Neuronal stem cell (in vitro differentiated cells): Measurements from ENCODE around the gene OR7A5.

Source experiments
- DNase-seq: peaks from one replicate; pipeline ENCODE4 v3.0.0-alpha.2; 2013; ENCODE audit warnings: low spot score
- H2AFZ ChIP-seq: one replicate; pipeline ENCODE4 v1.6.1; 2013; ENCODE audit warnings: mild to moderate bottlenecking, low read length, inconsistent platforms
- H2AK5ac ChIP-seq: 2 replicates; pipeline ENCODE4 v1.6.1; 2013; ENCODE audit warnings: low read depth, mild to moderate bottlenecking, inconsistent platforms, low read length, moderate library complexity, mixed read lengths
- H2BK120ac ChIP-seq: 2 replicates; pipeline ENCODE4 v1.6.1; 2013; ENCODE audit warnings: low read depth, mild to moderate bottlenecking, inconsistent platforms, low read length, moderate library complexity, mixed read lengths
- H2BK12ac ChIP-seq: one replicate; pipeline ENCODE4 v1.6.1; 2013; ENCODE audit warnings: low read length, inconsistent platforms
- H2BK15ac ChIP-seq: 2 replicates; pipeline ENCODE4 v1.6.1; 2013; ENCODE audit warnings: mild to moderate bottlenecking, low read length, inconsistent platforms, mixed read lengths
- H2BK5ac ChIP-seq: one replicate; pipeline ENCODE4 v1.6.1; 2013; ENCODE audit warnings: inconsistent platforms, mild to moderate bottlenecking, low read length, moderate library complexity
- H3K14ac ChIP-seq: one replicate; pipeline ENCODE4 v1.6.1; 2013; ENCODE audit warnings: low read length, inconsistent platforms
- H3K18ac ChIP-seq: 2 replicates; pipeline ENCODE4 v1.6.1; 2013; ENCODE audit warnings: low read length, inconsistent platforms
- H3K23ac ChIP-seq: 2 replicates; pipeline ENCODE4 v1.6.1; 2013; ENCODE audit warnings: low read depth, mild to moderate bottlenecking, mixed read lengths, low read length, inconsistent platforms; ENCODE audit not compliant: poor library complexity
- H3K27ac ChIP-seq: replicated peaks from 3 replicates; pipeline ENCODE4 v1.5.1; 2013; ENCODE audit warnings: low read length, inconsistent platforms
- H3K27me3 ChIP-seq, 3 experiments: 2 replicates each; pipeline ENCODE4 v1.6.1; 2013; ENCODE audit warnings: low read length in 3 of 3, mild to moderate bottlenecking in 2 of 3, inconsistent platforms in 1 of 3, low read depth in 1 of 3, mixed read lengths in 1 of 3, moderate library complexity in 1 of 3; ENCODE audit not compliant: control insufficient read depth in 3 of 3, insufficient read depth in 3 of 3
- H3K36me3 ChIP-seq, 2 donors: replicated peaks in 1 of 2; 2 replicates each; pipeline ENCODE4 v1.6.1; 2013; ENCODE audit warnings: low read length in 2 of 2; ENCODE audit not compliant: control insufficient read depth in 2 of 2, insufficient read depth in 2 of 2
- H3K4ac ChIP-seq: 2 replicates; pipeline ENCODE4 v1.6.1; 2013; ENCODE audit warnings: inconsistent platforms, mild to moderate bottlenecking, low read length, moderate library complexity
- H3K4me1 ChIP-seq, 2 donors: 1 replicate in 1 of 2; 2 replicates in 1 of 2; pipeline ENCODE4 v1.6.1; 2013; ENCODE audit warnings: low read length in 2 of 2, low read depth in 1 of 2; ENCODE audit not compliant: control insufficient read depth in 2 of 2, insufficient read depth in 1 of 2
- H3K4me2 ChIP-seq: one replicate; pipeline ENCODE4 v1.6.1; 2013; ENCODE audit warnings: mild to moderate bottlenecking, low read length, inconsistent platforms; ENCODE audit not compliant: insufficient read depth, poor library complexity, severe bottlenecking
- H3K4me3 ChIP-seq, 2 donors: 2 replicates each; pipeline ENCODE4 v1.5.1; 2013; ENCODE audit warnings: low read length in 2 of 2, mild to moderate bottlenecking in 2 of 2, inconsistent platforms in 1 of 2, moderate library complexity in 1 of 2
- H3K79me1 ChIP-seq: one replicate; pipeline ENCODE4 v1.6.1; 2013; ENCODE audit warnings: low read depth, mild to moderate bottlenecking, inconsistent platforms, low read length, moderate library complexity
- H3K9ac ChIP-seq: one replicate; pipeline ENCODE4 v1.6.1; 2013; ENCODE audit warnings: mild to moderate bottlenecking, low read depth, low read length, inconsistent platforms; ENCODE audit not compliant: poor library complexity
- H3K9me3 ChIP-seq, 2 donors: replicated peaks in 1 of 2; 2 replicates each; pipeline versions ENCODE3 to v1.6.1; 2013; ENCODE audit warnings: low read length in 2 of 2, mild to moderate bottlenecking in 2 of 2, inconsistent platforms in 1 of 2, low read depth in 1 of 2, mixed read lengths in 1 of 2, moderate library complexity in 1 of 2; ENCODE audit not compliant: control insufficient read depth in 2 of 2, insufficient read depth in 1 of 2
- H4K8ac ChIP-seq: one replicate; pipeline ENCODE4 v1.6.1; 2013; ENCODE audit warnings: low read depth, mild to moderate bottlenecking, inconsistent platforms, low read length, moderate library complexity
- H4K91ac ChIP-seq: one replicate; pipeline ENCODE4 v1.6.1; 2013; ENCODE audit warnings: low read length, low read depth, mild to moderate bottlenecking, inconsistent platforms; ENCODE audit not compliant: poor library complexity
- WGBS, 2 donors: extraction: QIAGEN DNeasy Blood & Tissue Kit; methylation state at CpG; one replicate each; pipeline ENCODE4 v1.1.7; 2013; ENCODE audit warnings: missing lambda C conversion rate in 2 of 2, mixed read lengths in 1 of 2; ENCODE audit not compliant: insufficient read length in 2 of 2, insufficient replicate concordance in 1 of 2; ENCODE audit errors: extremely low coverage in 2 of 2; 5-methylcytosine and 5-hydroxymethylcytosine counted together

The OR7A5 gene

GRCh38 chr19:14843578-14843977 lies 8.6 kb upstream of the OR7A5 start:
- no peak overlapping the region for H2BK15ac ChIP-seq

DNA sequence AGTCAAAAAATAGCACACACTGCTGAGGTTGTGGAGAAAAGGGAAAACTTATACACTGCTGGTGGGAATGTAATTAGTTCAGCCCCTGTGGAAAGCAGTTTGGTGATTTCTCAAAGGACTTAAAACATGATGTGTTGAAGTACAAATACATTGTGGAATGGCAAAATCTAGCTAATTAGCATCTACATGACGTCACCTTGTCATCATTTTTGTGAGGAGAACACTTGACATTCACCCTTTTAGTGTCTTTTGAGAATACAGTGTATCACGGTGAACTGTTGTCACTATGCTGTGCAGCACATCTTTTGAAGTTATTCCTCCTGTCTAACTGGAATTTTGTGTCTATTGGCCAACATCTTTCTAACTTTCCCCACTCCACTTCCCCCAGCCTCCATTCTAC lies 8.2 kb upstream of the OR7A5 start:
- Histone ChIP-seq H4K91ac (no peak overlapping the region), H3K4me3 (no peak overlapping the region), H3K79me1 (no peaks in the 10 kb centered on the region), H3K9me3 (peaks cover 0 to 2% of the 10 kb centered on the region in 2 donors), H3K9ac (no peak overlapping the region), H3K18ac (no peak overlapping the region), H3K4ac (no peak overlapping the region), H3K23ac (no peak overlapping the region), H3K4me2 (no peak overlapping the region), H2AK5ac (no peak overlapping the region), H2BK120ac (no peak overlapping the region), H3K4me1 (no peaks in the 10 kb centered on the region), H3K36me3 (no peaks in the 10 kb centered on the region), H3K27me3 (no peaks in the 10 kb centered on the region), H3K14ac (no peak overlapping the region), H3K27ac (no peak overlapping the region), H4K8ac (no peak overlapping the region), H2BK12ac (no peak overlapping the region), H2AFZ (no peak overlapping the region), H2BK15ac (no peak overlapping the region), H2BK5ac (no peak overlapping the region)
- DNase-seq = no peak
- no CpG with 5 or more reads among the region's 2 CpGs for WGBS, 2 donors

More at GRCh38 chr19:14843578-14843977, 8.6 kb upstream of the OR7A5 start:
- Histone ChIP-seq H2AK5ac (no peak overlapping the region), H3K4me2 (no peak overlapping the region), H3K18ac (no peak overlapping the region), H3K27ac (no peak overlapping the region), H3K79me1 (no peaks in the 10 kb centered on the region), H4K8ac (no peak overlapping the region), H3K9me3 (peaks cover 0 to 2% of the 10 kb centered on the region in 2 donors), H3K4me1 (no peaks in the 10 kb centered on the region), H3K36me3 (no peaks in the 10 kb centered on the region), H3K4ac (no peak overlapping the region), H2BK12ac (no peak overlapping the region), H3K27me3 (no peaks in the 10 kb centered on the region), H3K14ac (no peak overlapping the region), H2BK120ac (no peak overlapping the region), H3K23ac (no peak overlapping the region), H3K9ac (no peak overlapping the region), H2BK5ac (no peak overlapping the region), H4K91ac (no peak overlapping the region), H3K4me3 (no peak overlapping the region), H2AFZ (no peak overlapping the region)
- no peak for DNase-seq
- WGBS, 2 donors = no CpG with 5 or more reads among the region's 6 CpGs

DNA sequence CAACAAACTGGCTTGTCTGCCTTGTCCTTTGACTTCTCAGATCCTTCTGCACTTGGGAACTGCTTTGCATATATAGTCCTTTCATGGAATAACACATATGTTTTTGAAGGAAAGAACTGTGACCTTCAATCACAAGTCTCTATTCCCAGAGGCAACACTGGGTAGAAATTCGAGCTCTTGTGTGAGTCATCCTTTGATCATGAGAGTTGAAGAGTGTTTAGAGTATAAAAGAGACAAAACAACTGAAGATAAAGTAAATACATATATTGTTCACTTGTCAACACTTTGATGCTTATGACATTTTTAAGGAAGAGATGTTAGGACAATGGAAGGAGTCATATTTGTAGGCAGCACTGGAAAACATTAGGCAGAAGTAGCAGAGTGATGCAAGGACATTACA lies 5.2 kb upstream of the OR7A5 start:
- no peak overlapping the region for H3K23ac ChIP-seq
- H2AFZ ChIP-seq = no peak overlapping the region
- no peak overlapping the region for H3K27ac ChIP-seq
- H3K4me1 ChIP-seq = no peaks in the 10 kb centered on the region
- no peak overlapping the region for H3K9ac ChIP-seq
- WGBS, 2 donors = no CpG with 5 or more reads among the region's 1 CpG
- H2BK120ac ChIP-seq = no peak overlapping the region
- no peaks in the 10 kb centered on the region for H3K27me3 ChIP-seq
- H3K9me3 ChIP-seq = peaks cover 0 to 2% of the 10 kb centered on the region in 2 donors
- no peak overlapping the region for H3K18ac ChIP-seq
- H2AK5ac ChIP-seq = no peak overlapping the region
- no peak overlapping the region for H4K8ac ChIP-seq
- H2BK12ac ChIP-seq = no peak overlapping the region
- H3K4me3 ChIP-seq = no peak overlapping the region
- no peaks in the 10 kb centered on the region for H3K36me3 ChIP-seq
- H4K91ac ChIP-seq = no peak overlapping the region
- no peak for DNase-seq
- no peak overlapping the region for H3K4ac ChIP-seq
- H2BK15ac ChIP-seq = no peak overlapping the region
- H3K79me1 ChIP-seq = no peaks in the 10 kb centered on the region
- H3K14ac ChIP-seq = no peak overlapping the region
- no peak overlapping the region for H2BK5ac ChIP-seq
- no peak overlapping the region for H3K4me2 ChIP-seq

- Histone ChIP-seq H3K9me3 (no peaks in the 10 kb centered on the region), H3K4me2 (no peak overlapping the region), H2BK12ac (no peak overlapping the region), H3K36me3 (no peaks in the 10 kb centered on the region), H2BK5ac (no peak overlapping the region), H3K4me1 (no peaks in the 10 kb centered on the region), H3K18ac (no peak overlapping the region), H4K8ac (no peak overlapping the region), H3K4me3 (no peak overlapping the region), H3K79me1 (no peaks in the 10 kb centered on the region), H2AK5ac (no peak overlapping the region), H3K27ac (no peak overlapping the region), H2AFZ (no peak overlapping the region), H3K4ac (no peak overlapping the region), H4K91ac (no peak overlapping the region), H3K23ac (no peak overlapping the region), H2BK15ac (no peak overlapping the region), H3K9ac (no peak overlapping the region), H3K14ac (no peak overlapping the region), H2BK120ac (no peak overlapping the region), H3K27me3 (no peaks in the 10 kb centered on the region)
- no peak for DNase-seq
- WGBS, 2 donors = no CpG with 5 or more reads among the region's 4 CpGs
Observed at GRCh38 chr19:14837391-14837790, 2.4 kb upstream of the OR7A5 start.
